Occipital lobe (tissue), 2 donors: ENCODE data around the gene ZNF831. TPM values are rescaled to one million over a fixed set of nuclear protein-coding genes. Genes with fewer than 3 reads are reported as not detected.

Experiments used
- DNase-seq: peaks from one replicate; lab custom pipeline; 2025; lab: John Stamatoyannopoulos, UW
- total RNA-seq: library from RNA; depleted of rRNA; stranded (reverse); fragments of >200 nt; gene quantifications from one replicate; pipeline ENCODE4 v1.2.3, GENCODE V29; 2014

Gene ZNF831
- total RNA-seq, 1 donor from 2014 or later, result under 0.01 TPM

DNA sequence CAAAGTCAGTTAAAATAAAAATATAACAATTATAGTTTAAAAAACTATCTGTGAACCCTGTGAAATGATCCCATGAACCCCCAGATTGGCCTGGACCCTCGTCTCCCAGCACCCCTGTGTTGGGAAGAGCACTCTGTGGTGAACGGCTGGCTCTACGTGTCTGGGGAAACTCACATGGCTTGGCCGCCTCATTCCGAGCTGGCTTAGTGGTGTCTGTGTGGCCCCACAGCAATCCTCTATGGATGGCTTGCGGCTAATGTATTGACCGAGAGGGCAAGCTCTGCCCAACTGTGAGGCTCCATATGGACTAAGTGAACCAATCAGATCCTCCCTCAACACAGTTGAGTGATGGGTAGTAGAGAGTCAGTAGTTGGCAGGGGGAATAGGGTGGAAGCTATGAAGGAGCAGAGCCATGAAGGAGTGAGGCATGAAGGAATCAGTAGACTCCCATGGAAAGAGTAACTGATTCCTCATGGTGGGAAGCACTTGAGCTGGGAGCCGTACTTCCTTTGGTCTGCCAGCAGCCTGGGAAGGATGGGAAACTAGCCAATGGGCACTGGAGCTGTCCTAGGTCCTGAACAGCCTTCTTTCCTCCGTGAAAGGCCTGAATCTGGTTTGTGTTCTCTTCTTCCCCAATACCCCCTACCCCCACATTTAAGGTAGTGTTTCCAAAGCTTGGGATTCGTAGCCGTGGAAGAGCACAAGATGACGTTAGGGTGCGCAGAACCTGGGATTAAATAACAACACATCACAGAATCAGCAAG lies 21.6 kb upstream of the ZNF831 start:
- no peak for DNase-seq

DNA sequence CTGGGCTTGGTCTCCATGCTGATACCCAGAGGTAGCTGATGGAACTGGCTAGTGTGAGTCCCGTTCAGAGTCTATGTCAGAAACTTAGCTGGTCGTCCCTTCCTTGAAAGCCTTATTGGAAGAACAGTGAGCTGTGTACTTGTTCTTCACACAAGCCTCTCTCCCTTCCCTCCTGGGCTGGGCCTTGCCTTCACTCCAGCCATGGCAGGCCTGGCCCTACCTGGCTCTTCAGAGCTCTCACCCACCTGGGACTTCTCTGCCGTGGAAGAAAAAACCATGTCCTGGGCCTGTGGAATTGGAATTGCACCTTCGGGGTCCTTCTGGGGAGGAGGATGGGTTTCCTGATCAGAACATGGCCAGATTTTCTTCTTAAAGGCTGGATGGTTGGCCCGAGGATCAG lies 20.3 kb upstream of the ZNF831 start:
- no peak for DNase-seq

DNA sequence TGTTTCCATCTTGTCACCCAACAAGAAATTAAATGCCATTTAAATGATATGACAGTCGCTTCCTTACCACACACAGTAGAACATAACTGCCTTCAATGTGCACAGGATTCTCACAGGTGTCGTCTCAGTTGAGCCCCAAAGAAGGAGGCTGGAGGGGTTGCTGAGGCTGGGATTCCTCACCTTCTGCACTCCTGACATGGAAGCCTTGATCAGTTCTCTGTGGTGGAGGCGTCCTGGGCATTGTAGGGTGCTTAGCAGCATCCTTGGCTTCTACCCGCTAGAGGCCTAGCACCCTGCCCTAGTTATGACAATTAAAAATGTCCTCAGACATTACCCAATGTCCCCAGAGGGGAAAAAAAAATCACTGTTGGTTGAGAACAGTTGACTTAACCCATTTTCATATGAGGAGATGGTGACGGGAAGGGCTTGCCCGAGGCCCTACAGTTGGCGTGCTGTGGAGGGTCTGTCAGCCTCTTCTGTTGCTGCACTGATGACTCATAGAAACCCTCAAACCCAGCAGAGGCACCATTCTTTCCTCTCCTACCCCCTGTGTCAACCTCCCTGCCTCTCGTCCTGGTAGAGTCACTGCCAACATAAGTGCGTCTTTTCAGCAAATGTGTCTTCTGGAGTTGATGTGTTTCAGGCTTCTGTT lies 19.3 kb upstream of the ZNF831 start:
- no peak for DNase-seq

DNA sequence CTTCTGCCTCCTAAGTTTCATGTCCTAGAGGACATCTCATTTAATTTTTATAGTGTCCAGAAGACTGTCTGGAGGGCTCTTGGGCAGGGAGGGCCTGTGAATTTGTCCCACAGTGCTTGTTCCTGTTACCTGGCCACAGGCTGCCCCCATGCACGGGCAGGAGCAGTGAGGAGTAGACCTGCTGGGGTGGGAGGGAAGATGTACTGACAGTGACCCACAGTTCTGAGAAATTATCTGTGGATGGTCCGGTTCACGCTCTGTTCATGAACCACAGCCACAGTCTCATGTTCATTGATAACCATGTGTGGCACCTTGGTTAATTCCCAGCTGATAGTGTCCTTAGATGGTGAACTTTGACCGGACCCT lies 18.8 kb upstream of the ZNF831 start:
- no peak for DNase-seq

DNA sequence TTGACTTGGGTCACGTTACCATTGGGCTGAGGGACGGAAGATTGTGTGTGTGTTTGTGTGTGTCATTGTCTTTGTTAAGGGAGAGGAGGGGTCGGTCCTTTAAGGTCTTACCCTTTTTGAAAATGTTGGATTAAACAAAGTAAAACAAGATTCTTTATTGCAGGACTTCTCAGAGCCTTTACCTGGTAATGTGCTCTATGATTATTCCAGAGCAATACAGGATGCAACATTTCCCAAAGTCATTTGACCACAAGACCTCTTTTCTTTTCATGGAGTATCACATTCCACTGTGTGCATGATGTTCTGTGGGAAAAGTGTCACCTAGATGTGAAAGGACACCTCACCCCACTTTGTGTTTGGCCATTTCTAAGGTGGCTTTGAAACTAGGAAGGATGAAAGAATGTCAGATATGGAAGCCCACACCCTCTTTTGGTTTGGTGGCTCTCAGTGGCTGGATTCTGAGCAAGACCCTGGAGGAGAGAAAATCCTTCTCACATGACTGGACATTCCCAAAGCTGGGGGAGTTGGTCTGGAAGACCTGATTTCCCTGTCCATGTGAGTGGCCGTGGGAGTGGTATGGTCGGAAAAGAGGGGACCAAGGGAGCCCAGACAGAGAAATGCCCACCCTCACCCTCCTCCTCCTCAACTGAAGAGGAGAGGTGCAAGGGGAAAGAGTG lies 18.2 kb upstream of the ZNF831 start:
- no peak for DNase-seq

DNA sequence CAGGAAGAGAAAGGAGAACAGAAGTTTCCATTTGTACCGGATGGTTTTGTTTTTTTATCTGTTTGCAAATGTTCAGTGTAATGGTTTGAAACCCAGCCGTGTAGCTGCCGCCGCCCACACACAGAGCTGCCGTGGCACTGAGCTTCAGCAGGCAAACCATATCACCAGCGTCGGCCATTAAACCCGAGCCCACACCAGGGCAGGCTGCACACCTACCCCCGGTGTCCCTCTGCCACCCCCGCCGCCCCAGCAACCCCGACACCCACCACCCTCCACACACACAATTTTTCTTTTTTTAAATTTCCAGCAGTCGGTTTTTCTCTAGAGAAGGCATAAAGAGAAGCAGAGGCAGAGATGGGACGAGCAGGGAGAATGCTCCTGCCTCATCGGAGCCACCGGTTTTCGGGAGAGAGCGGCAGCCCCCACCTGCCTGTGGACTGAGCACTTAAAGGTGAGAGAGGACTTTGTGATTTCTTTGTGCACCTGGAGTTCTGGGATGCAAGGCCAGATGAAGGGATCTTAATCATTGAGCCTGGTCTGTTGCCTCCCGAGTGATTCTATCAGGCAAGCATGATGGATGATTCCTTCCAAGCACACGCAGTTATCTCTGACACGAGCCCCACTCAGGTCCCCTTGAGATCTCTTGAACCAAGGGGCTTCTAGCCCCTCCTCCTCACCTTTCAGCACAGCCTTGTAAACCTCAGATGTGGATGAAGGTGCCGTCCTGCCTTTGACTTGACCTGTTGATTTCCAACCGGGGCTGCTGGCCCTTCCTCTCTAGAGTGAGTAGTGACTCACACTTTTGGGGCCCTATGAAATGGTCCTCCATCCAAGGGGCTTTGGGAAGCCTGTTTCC lies 17.5 kb upstream of the ZNF831 start:
- DNase-seq, result peak; percentile 25

DNA sequence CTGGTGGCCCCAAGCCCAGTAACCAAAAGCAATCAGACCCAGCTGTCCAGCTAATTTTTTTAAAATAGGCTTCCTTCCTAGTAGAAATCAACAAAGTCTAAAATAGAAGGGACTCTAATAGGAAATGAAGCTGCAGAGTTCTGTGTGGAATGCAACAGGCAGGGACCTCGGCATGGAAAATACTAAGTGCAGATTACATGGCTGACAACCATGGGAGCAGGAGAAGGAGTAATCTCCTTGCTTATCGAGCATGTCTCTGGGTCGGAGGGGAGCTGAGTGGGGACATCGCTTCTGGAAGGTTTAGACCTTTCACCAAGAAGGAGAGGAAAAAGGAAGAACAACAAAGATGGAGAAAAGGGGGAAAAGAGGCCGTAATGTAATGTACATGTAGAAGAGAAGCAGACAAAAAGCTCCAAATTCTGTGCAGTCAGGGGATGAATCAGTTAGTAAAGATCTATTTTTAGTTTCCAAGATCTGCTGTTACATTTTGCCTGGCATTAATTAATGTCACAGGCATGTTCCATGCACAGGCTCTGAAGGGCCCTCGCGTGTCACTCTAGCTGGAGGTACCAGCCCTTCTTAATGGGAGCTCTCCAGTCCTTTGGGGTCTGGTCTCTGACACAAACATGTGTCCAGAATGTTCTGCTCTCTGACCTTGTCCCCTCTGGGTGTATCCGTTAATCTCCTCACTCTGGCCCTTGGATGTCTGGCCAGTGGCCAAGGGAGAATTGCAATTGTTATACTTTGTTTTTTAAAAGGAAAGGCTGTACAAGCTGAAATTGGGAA lies 16.6 kb upstream of the ZNF831 start:
- DNase-seq, result no peak

DNA sequence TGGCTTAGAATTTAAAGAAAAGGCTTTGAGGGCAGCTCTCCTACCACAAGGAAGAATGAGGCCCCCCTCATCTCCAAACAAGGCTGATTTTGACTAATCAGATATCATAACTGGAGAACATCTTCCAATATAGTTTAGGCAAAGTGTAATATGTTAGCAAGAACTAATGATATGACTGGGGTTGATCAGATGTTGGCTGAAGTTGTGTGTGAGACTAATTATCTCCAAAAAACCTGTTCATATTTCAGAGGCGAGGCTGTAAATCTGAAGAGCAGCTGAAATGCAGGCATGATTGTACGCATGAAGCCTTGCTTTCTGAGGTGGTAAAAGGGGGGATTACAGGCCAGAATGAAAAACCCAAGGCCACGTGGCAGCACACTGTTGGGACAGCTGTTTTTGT lies 16.0 kb upstream of the ZNF831 start:
- no peak for DNase-seq

DNA sequence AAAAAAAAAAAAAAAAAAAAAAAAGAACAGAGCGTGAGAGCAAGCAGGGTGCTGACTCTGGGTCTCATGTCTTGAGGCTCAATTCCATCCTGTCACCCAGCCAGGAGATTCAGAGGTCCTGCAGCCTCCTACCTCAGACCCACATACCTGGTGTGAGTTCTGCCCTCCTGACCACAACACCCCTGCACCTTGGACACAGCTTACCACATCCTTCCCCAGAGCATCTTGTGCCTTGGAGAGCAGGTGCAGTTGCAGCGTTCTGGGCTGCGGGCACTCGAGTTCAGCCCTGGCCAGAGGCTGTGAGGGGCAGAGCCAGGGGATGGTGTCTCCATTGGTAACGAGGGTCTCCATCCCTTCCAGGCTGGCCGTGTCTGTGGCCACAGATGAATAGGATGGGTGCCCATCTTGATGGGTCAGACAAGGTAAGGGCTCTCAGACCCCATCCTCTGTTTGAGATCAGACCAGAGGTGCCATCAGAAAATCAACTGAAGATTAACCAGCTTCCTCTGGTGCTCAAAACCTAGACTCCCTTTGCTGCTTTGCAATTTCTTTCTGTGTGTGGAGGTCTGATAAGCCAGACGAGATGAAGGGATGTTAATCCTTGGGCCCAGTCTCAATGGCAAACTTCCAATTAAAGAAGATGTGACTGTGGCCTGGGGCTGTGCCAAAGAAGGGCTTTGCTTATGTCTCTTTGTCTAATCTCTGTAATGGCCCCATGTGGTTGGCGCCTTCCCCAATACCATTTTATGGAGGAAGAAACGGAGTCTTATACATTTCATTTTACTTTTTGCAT lies 14.7 kb upstream of the ZNF831 start:
- DNase-seq, result no peak

DNA sequence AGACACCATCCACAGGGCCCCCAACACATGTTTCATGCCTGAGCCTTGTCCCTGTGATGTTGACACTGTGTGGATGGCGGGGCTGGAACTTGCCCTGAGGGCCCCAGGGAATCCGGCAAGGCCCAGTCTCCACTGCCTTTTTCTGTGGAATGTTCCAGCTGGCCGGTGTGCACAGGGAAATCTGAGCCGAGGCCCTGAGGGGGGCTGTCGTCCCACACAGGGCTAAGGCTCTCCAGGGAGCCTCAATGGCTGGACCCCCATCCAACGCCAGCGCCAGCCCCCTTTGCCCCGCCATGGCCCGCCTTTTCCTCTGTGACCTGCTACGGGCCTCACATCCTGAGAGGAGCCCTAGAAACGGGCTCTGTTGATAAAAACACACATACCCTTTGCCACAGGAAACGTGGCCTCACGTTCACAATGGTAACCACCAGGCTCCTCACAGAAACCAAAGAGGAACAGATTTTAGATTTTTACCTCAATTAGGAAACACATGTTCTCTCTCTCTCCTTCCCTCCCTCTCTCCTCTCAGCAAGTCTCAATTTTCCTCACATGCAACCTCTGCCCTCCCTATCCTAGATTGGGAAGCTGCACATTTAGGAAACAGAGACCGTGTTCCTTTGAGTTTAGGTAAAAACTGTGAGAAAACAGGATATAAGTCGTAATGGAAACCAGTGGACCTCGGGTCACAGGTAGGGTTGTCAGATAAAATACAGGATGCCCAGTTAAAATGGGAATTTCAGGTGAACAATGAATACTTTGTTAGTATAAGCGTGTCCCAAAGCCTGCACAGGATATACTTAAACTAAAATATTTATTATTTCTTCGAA lies 13.7 kb upstream of the ZNF831 start:
- no peak for DNase-seq

DNA sequence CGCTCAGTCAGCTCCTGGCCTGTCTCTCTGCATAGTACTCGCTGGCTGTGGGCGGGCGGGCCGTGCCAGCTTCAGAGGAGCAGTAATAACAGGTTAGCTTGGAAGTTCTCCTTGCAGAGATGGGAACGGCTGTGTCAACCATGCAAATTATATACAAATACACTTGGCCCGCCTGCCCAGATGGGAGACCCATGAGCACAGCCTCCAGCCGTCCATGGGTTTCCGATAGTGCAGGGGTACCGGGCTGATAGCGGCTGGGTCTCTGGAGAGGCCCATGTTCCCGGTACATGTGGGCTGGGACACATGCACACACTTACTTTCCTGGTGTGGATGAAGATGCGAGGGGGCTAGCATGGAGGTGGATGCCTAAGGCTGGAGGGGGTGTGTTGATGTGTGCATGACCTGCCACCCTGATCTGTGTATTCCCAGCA lies 12.8 kb upstream of the ZNF831 start:
- no peak for DNase-seq

DNA sequence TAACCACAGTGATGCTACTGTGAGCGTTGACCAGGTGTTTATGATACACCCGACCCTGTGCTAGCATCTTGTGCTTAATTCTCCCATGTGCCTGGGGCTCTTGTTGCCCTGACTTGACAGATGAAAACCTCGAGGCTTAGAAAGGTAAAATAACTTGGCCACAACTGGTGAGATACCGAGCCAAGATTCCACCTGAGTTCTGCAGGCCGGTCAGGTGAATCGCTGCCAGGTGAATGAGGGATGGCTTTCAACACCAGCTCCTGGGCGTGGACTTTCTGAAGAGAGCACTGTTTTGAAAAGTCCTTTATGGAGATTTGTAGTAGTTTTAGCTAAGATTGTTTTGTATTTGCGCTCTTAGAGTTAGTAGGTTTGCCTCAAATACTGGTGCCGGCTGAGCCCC lies 12.2 kb upstream of the ZNF831 start:
- DNase-seq, result no peak

DNA sequence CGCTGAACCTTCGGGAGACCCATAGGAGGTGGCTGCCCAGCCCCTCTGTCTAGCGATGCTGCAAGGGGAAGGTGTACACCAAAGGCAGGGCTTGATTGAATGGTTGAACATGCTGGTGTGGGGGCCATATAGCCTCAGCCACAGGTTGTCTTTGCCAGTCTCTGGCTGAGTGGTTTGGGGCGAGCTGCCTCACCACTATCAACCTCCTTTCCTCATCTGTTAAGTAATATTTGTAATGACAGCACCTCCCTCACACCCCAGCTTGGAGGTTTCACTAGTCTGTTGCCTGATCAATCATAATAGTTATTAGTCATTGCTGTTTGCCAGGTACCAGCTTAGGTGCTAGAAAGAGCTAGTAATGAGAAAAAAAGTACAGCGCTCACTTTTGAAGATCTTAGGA lies 11.8 kb upstream of the ZNF831 start:
- DNase-seq, result no peak

DNA sequence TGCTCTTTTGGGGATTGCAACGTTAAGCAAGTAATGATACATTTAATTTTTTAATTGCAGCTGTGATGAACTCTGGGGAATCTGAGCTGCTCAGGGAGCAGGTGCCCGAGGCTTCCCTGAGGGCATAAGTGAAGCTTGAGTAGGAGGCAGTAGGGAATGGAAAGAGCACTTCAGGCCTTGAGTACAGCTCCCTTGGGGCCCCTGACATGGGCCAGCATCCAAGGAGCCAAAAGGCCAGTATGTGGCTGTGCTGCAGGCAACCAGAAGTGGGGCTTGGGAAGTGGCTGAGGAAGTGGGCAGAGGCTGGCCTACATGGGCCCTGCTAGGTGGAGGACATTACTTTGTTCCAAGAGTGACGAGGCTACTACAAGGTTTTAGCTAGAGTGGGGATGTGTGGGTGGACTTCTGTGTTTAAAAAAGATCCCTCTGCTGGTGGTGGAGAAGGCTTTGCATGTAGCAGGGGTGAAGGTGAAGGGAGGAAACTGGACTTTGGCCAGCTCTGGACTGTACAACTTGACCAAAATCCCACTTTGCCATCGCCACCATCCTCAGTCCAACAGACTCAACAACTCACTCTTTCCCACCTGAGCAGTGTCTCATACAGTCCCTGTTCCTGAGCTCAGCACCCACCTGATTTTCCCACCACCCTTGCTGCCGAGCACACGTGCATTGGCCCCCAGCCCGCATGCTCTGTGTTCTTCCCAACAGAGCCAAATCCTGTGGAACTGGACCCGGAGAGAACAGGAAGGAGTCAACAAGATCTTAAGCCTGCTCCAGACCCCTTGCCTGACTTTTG lies 10.9 kb upstream of the ZNF831 start:
- DNase-seq, result no peak

DNA sequence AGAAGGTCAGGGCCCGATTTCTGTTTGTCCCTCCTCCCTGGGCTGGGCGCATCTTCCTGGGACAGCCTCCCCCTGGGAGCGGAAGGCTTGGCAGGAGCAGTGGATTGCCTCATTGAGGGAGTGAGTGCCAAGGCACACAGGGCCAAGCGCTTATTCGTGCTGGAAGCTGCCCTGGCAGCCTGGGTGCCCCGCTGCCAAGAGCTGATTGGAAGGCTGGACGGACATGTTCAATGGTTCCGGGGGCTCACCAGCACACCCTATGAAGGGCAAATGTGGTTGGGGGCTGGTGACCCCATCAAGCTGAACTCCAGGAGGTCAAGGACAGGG lies 10.3 kb upstream of the ZNF831 start:
- DNase-seq, result peak; percentile 35

DNA sequence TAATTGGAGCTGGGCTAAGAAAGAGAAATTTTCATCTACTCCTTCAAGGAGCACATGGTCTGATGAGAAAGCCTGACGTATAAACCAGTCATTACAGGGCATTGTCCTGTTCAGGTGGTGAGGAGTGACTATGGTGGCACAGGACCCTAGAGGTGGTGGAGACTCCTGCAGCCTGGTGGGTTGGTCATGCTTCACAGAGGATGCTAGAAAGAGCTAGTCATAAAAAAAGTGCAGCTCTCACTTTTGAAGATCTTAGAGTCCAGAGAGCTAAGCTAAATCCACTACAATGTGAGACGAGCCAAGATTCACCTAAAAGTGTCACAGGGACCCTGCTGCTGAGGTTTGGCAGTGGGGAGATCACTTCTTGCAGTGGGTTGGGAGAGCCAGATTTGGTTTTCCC lies 9.8 kb upstream of the ZNF831 start:
- DNase-seq, result no peak

DNA sequence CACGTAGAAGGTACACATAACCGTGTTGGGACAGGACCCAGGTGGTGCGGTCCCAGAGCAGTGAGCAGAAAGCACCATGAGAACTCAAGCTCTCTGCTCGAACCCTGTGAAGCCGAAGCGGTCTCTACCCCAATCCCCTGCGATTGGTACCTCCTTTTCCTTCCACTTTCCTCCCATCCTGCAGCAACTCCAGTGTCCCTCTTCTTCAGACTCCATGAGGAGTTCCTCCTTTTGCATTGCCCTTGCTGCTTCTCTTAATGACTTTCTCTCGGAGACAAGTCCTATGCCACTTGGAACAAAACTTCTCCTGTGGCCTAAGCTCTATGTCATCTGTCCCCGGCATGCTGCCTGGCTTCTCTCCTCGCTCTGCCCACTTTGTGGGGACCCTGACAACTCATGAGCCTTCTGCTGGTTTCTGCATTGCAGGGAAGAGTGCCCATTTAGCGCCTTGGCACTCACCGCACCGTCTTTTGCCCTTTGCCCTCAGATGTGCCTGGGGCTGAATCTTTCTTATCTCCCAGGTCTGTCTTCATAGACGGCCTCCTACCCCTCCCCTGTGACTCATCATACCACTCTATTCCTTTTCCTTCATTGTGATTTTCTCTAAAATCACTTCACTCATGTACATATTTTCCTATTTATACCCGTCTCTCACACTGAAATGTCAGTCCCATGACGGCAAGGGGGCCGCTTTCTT lies 9.2 kb upstream of the ZNF831 start:
- DNase-seq, result no peak

DNA sequence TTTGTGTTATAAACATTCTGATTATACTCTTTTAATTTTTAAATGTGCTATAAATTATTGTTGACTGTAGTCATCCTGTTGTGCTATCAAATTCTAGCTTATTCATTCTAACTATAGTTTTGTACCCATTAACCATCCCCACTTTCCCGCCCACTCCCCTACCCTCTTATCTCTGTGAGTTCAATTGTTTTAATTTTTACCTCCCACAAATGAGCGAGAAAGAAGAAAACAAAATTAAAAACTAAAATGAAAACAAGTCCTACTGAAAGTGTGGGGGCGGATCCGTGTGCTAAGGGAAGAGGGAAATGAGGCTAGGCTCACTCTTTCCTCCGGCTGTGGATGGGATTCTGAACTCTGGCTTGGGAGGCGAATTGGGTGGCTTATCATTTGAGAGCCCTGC lies 6.6 kb upstream of the ZNF831 start:
- DNase-seq, result no peak
